Ishikawa (cell line): ENCODE measurements around the gene MBOAT7.

Experiments
- CEBPB ChIP-seq: IDR thresholded peaks from 2 replicates; pipeline ENCODE4 v1.6.1; 2012
- CREB1 ChIP-seq: IDR thresholded peaks from 2 replicates; pipeline ENCODE4 v1.6.1; 2012; ENCODE audit warnings: low read depth
- EGR1 ChIP-seq: IDR thresholded peaks from 2 replicates; pipeline ENCODE4 v1.6.1; 2012
- EP300 ChIP-seq: IDR thresholded peaks from 2 replicates; pipeline ENCODE4 v1.6.1; 2012; ENCODE audit warnings: borderline replicate concordance
- FOXM1 ChIP-seq: IDR thresholded peaks from 2 replicates; pipeline ENCODE4 v1.6.1; 2012; ENCODE audit warnings: low read depth, borderline replicate concordance
- NFIC ChIP-seq: IDR thresholded peaks from 2 replicates; pipeline ENCODE4 v1.6.1; 2012
- RAD21 ChIP-seq: IDR thresholded peaks from 2 replicates; pipeline ENCODE4 v1.6.1; 2012; ENCODE audit warnings: low read depth
- TAF1 ChIP-seq: IDR thresholded peaks from 2 replicates; pipeline ENCODE4 v1.6.1; 2012; ENCODE audit warnings: low read depth, mild to moderate bottlenecking
- TCF12 ChIP-seq: IDR thresholded peaks from 2 replicates; pipeline ENCODE4 v1.6.1; 2012; ENCODE audit warnings: low read depth
- TEAD4 ChIP-seq: IDR thresholded peaks from 2 replicates; pipeline ENCODE4 v1.6.1; 2012
- YY1 ChIP-seq: IDR thresholded peaks from 2 replicates; pipeline ENCODE4 v1.6.1; 2012; ENCODE audit warnings: low read depth
- ZBTB7A ChIP-seq: IDR thresholded peaks from 2 replicates; pipeline ENCODE4 v1.6.1; 2012; ENCODE audit warnings: low read depth
- TF ChIP-seq, protein P1 (sequence below): IDR thresholded peaks from 2 replicates; pipeline ENCODE4 v1.6.1; 2012
- TF ChIP-seq, protein P2 (sequence below): IDR thresholded peaks from 2 replicates; pipeline ENCODE4 v1.6.1; 2012
- TF ChIP-seq, protein P3 (sequence below): IDR thresholded peaks from 2 replicates; pipeline ENCODE4 v1.6.1; 2012; ENCODE audit warnings: low read depth, mild to moderate bottlenecking

Gene MBOAT7

DNA sequence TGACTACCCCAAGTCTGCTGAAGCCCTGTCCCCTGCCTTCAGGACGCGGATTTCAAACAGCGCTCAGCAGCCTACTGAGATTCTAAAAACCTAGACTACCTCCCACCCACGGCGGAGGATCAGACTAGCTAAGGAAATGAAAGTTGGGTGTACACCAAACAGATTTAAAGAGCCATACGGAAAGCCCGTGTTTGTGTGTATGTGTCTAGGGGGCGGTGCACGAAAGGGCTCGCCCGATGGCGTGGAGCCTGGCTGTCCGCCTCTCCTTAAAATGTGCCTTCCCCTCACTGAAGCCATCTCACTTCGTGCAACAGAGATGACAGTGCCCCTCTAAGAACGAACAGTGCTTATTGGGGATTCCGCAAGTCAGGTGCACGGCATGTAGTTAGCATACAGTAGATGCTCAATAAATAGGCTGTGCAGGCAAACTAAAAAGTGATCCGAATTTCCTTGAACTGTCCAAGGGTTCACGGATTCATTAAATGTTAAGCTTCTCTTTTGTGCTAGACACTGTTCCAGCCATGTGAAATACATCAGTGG, 30.5 kb downstream of the MBOAT7 start:
- TF ChIP-seq EP300 = no peak
- TF ChIP-seq, protein P1, sequence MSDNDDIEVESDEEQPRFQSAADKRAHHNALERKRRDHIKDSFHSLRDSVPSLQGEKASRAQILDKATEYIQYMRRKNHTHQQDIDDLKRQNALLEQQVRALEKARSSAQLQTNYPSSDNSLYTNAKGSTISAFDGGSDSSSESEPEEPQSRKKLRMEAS = no peak
- no peak for TF ChIP-seq CREB1
- TF ChIP-seq, protein P2, sequence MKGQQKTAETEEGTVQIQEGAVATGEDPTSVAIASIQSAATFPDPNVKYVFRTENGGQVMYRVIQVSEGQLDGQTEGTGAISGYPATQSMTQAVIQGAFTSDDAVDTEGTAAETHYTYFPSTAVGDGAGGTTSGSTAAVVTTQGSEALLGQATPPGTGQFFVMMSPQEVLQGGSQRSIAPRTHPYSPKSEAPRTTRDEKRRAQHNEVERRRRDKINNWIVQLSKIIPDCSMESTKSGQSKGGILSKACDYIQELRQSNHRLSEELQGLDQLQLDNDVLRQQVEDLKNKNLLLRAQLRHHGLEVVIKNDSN = no peak
- TF ChIP-seq RAD21 = no peak

DNA sequence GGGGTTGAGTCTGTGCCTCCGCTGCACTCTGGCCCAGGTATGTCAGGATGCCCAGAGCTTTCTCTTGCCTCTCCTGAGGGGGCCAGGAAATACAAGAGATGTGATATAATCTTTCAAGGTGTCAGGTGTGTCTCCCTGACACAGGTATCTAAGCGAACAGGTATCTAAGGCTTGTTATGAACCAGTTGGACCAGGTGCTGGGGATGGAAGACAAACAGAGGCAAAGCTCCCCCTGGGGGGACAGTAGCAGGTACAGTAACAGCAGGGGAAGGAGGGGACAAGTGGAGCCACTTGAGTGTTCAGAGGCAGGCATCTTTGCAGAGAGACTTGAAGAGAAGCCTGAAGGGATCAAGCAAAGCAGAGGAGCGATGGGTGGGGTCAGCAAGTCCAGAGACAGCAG, 32.4 kb downstream of the MBOAT7 start:
- TF ChIP-seq FOXM1 (no peak), TCF12 (no peak), NFIC (no peak), ZBTB7A (no peak), EP300 (no peak), RAD21 (no peak), TEAD4 (no peak), TAF1 (no peak), CREB1 (no peak)
- TF ChIP-seq, protein P3, sequence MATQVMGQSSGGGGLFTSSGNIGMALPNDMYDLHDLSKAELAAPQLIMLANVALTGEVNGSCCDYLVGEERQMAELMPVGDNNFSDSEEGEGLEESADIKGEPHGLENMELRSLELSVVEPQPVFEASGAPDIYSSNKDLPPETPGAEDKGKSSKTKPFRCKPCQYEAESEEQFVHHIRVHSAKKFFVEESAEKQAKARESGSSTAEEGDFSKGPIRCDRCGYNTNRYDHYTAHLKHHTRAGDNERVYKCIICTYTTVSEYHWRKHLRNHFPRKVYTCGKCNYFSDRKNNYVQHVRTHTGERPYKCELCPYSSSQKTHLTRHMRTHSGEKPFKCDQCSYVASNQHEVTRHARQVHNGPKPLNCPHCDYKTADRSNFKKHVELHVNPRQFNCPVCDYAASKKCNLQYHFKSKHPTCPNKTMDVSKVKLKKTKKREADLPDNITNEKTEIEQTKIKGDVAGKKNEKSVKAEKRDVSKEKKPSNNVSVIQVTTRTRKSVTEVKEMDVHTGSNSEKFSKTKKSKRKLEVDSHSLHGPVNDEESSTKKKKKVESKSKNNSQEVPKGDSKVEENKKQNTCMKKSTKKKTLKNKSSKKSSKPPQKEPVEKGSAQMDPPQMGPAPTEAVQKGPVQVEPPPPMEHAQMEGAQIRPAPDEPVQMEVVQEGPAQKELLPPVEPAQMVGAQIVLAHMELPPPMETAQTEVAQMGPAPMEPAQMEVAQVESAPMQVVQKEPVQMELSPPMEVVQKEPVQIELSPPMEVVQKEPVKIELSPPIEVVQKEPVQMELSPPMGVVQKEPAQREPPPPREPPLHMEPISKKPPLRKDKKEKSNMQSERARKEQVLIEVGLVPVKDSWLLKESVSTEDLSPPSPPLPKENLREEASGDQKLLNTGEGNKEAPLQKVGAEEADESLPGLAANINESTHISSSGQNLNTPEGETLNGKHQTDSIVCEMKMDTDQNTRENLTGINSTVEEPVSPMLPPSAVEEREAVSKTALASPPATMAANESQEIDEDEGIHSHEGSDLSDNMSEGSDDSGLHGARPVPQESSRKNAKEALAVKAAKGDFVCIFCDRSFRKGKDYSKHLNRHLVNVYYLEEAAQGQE = no peak
- TF ChIP-seq, protein P1 = no peak
- TF ChIP-seq, protein P2 = no peak

DNA sequence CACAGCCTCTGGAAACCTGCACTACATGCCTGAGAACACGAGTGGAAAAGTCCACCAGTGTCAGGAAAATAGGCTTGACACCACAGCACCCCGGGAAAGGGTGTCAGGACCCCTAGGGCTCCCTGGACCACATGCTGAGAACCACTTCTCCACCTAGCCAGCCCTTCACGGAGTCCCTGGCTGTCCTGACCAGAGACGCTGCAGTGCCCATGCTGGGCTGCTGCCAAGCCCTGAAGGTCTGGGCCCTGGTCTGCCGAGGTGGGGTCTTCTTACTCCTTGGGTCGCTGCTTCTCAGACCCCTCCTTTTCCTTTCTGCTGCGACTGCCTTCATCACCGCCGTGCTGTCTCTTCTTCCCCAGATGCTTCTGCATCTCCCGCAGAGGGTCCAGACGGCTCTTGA, 32.9 kb downstream of the MBOAT7 start:
- no peak for TF ChIP-seq CREB1
- no peak for TF ChIP-seq EP300

DNA sequence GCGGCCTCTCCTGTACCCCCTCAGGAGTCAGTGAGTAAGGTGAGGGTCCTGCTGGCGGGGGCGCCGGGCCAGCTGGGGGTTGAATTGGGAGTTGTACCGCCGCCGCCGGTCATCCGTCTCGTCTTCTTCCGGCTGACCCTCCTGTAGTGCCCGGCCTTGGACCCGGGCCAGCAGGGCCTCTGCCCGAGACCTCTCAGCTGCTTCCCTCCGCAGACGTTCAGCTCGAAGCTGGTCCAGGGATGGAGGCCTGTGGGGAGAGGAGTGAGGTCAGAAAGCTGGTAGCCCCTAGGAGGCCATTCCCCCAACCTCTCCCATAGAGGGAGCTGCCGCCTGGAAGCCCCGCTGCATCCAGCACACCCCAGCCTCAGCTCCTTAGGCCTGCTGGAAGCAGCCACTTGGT, 33.7 kb downstream of the MBOAT7 start:
- TF ChIP-seq EGR1 = no peak
- TF ChIP-seq FOXM1 = no peak
- no peak for TF ChIP-seq YY1
- TF ChIP-seq CREB1 = no peak
- no peak for TF ChIP-seq TCF12
- TF ChIP-seq, protein P1 = no peak
- TF ChIP-seq TAF1 = no peak
- no peak for TF ChIP-seq EP300
- no peak for TF ChIP-seq RAD21
- no peak for TF ChIP-seq TEAD4
- TF ChIP-seq CEBPB = no peak
- TF ChIP-seq, protein P2 = no peak

DNA sequence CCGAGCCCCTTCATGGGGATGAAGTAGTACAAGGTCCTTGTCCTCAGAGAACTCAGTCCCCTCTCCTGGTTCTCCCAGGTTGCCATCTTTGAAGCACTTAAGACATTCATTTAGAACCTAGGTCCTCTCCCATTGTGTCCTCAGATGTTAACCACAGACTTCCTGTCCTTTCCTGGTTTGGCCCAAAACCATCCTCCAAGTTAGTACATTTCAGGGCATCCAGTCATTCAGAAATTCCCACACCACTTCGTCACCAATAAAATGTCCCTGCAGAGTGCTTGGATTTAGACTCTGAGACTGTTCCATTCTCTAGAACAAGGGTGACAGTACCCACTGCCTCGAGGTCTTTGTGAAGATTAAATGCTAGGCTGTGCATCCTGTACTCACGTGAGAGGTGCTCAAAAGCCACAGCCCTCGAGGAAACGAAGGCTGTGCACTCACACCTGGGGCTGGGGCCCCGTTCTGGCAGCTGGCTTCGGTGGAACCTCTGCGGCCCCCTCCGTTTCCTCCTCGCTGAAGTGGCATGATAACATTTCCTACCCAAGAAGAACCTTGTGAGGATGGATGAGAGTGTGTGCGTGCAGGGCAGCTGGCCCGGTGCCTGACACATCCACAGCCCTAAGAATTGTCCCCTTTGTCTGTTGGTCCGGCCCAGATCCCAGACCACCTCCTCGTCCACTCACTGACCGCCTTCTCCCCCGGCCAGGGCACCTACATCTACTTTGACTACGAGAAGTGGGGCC, 34.6 kb downstream of the MBOAT7 start:
- TF ChIP-seq NFIC (no peak), YY1 (no peak), TAF1 (no peak), EGR1 (no peak), TEAD4 (no peak), ZBTB7A (no peak), RAD21 (no peak), EP300 (no peak), FOXM1 (no peak)
- TF ChIP-seq, protein P2 = no peak
- TF ChIP-seq, protein P3 = no peak
